ENCODE data around the gene WNT9A. TPM values are rescaled to one million over a fixed set of nuclear protein-coding genes. Genes with fewer than 3 reads are reported as not detected.

WNT9A gene
- total and polyA plus RNA-seq, 12 donors = 0.18 to 2.9 (median 1.0) TPM

- Histone ChIP-seq H3K27ac (no peak overlapping the region), H3K36me3 (replicated peaks in 1 of 2) (no peaks in the 10 kb centered on the region), H3K4me3 (no peak overlapping the region), H3K4me1 (replicated peaks in 1 of 2) (no peaks in the 10 kb centered on the region), H3K27me3 (no peaks in the 10 kb centered on the region), H3K9me3 (replicated peaks in 1 of 3) (no peaks in the 10 kb centered on the region)
- DNase-seq = no peak
- no peak for TF ChIP-seq CTCF (IDR thresholded peaks at IDR 0.05)
- TF ChIP-seq POLR2A (IDR thresholded peaks at IDR 0.05) = no peak
- WGBS, 4 donors = 84 to 91% (median 85%) methylated on average over 6 to 9 of the region's 9 CpGs; no CpG with 5 or more reads in 1 of the 4 donors
- intact Hi-C loops (cut with DNase I) = no loop called here
Measured at GRCh38 chr1:227903061-227903521, 44.6 kb downstream of the WNT9A start.

- Histone ChIP-seq H3K27ac (no peak overlapping the region), H3K4me3 (no peak overlapping the region), H3K36me3 (replicated peaks in 1 of 2) (no peaks in the 10 kb centered on the region), H3K4me1 (replicated peaks in 1 of 2) (no peaks in the 10 kb centered on the region), H3K27me3 (no peaks in the 10 kb centered on the region), H3K9me3 (replicated peaks in 1 of 3) (no peaks in the 10 kb centered on the region)
- TF ChIP-seq CTCF (IDR thresholded peaks at IDR 0.05) = no peak
- no peak for TF ChIP-seq POLR2A (IDR thresholded peaks at IDR 0.05)
- DNase-seq = no peak
- intact Hi-C loops (cut with DNase I) = no loop called here
- 88 to 91% (median 91%) methylated on average over 3 to 9 of the region's 9 CpGs; no CpG with 5 or more reads in 1 of the 4 donors for WGBS, 4 donors
Measured at GRCh38 chr1:227902641-227902990, 45.1 kb downstream of the WNT9A start.

- H3K27me3 ChIP-seq = no peaks in the 10 kb centered on the region
- no peaks in the 10 kb centered on the region for H3K36me3 ChIP-seq (replicated peaks in 1 of 2)
- no peak for DNase-seq
- no peak overlapping the region for H3K27ac ChIP-seq
- no peaks in the 10 kb centered on the region for H3K4me1 ChIP-seq (replicated peaks in 1 of 2)
- intact Hi-C loops (cut with DNase I) = no loop called here
- no peaks in the 10 kb centered on the region for H3K9me3 ChIP-seq (replicated peaks in 1 of 3)
- 66 to 90% (median 80%) methylated on average over 6 to 11 of the region's 11 CpGs for WGBS, 4 donors
- H3K4me3 ChIP-seq = no peak overlapping the region
- TF ChIP-seq CTCF (IDR thresholded peaks at IDR 0.05) (peak in 1 of 6 experiments; percentile 8), POLR2A (IDR thresholded peaks at IDR 0.05) (no peak)
Measured at GRCh38 chr1:227901906-227902640, 45.7 kb downstream of the WNT9A start.

GRCh38 chr1:227901239-227901905, 46.4 kb downstream of the WNT9A start:
- 89 to 93% (median 91%) methylated on average over 8 to 13 of the region's 13 CpGs for WGBS, 4 donors
- Histone ChIP-seq H3K27ac (no peak overlapping the region), H3K27me3 (no peaks in the 10 kb centered on the region), H3K4me1 (replicated peaks in 1 of 2) (no peaks in the 10 kb centered on the region), H3K9me3 (replicated peaks in 1 of 3) (no peaks in the 10 kb centered on the region), H3K36me3 (replicated peaks in 1 of 2) (no peaks in the 10 kb centered on the region), H3K4me3 (no peak overlapping the region)
- TF ChIP-seq CTCF (IDR thresholded peaks at IDR 0.05) = no peak
- no peak for TF ChIP-seq POLR2A (IDR thresholded peaks at IDR 0.05)
- intact Hi-C loops (cut with DNase I) = no loop called here
- DNase-seq = no peak
